ENCODE data around the gene CADPS2.

Gene CADPS2

GRCh38 chr7:122312789-122313188, 573.5 kb downstream of the CADPS2 start:
- no peak for TF ChIP-seq PATZ1 (CRISPR knock-in tag; IDR thresholded peaks at IDR 0.05; ENCODE audit: borderline replicate concordance)
- no peak for TF ChIP-seq ZNF565 (CRISPR knock-in tag; conservative IDR thresholded peaks at IDR 0.05; ENCODE audit: low read depth)
- TF ChIP-seq TCF4 (CRISPR knock-in tag; IDR thresholded peaks at IDR 0.05; ENCODE audit: borderline replicate concordance): no peak
- no peak for ATAC-seq

GRCh38 chr7:122311734-122312450, 574.4 kb downstream of the CADPS2 start:
- no peak for ATAC-seq
- TF ChIP-seq POU6F1 (CRISPR knock-in tag; IDR thresholded peaks at IDR 0.05; ENCODE audit: borderline replicate concordance, low read depth) (no peak), TSHZ2 (CRISPR knock-in tag; IDR thresholded peaks at IDR 0.05) (no peak), CREB5 (CRISPR knock-in tag; IDR thresholded peaks at IDR 0.05; ENCODE audit: low read depth) (no peak), PATZ1 (CRISPR knock-in tag; IDR thresholded peaks at IDR 0.05; ENCODE audit: borderline replicate concordance) (no peak), ESRRG (CRISPR knock-in tag; IDR thresholded peaks at IDR 0.05) (no peak), ISL1 (CRISPR knock-in tag; IDR thresholded peaks at IDR 0.05) (no peak)

GRCh38 chr7:122311050-122311700, 575.1 kb downstream of the CADPS2 start:
- TF ChIP-seq CREB5 (CRISPR knock-in tag; IDR thresholded peaks at IDR 0.05; ENCODE audit: low read depth): no peak
- no peak for TF ChIP-seq ZFP30 (CRISPR knock-in tag; IDR thresholded peaks at IDR 0.05)
- TF ChIP-seq TOX (CRISPR knock-in tag; IDR thresholded peaks at IDR 0.05; ENCODE audit: borderline replicate concordance): no peak
- no peak for TF ChIP-seq ZFP3 (CRISPR knock-in tag; IDR thresholded peaks at IDR 0.05)
- no peak for TF ChIP-seq ZNF70 (CRISPR knock-in tag; IDR thresholded peaks at IDR 0.05)
- TF ChIP-seq ARNTL (CRISPR knock-in tag; IDR thresholded peaks at IDR 0.05; ENCODE audit: borderline replicate concordance, low read depth): no peak
- no peak for TF ChIP-seq CSDC2 (CRISPR knock-in tag; IDR thresholded peaks at IDR 0.05)
- no peak for TF ChIP-seq ISL1 (CRISPR knock-in tag; IDR thresholded peaks at IDR 0.05)
- no peak for TF ChIP-seq CSRNP3 (CRISPR knock-in tag; IDR thresholded peaks at IDR 0.05)
- TF ChIP-seq PATZ1 (CRISPR knock-in tag; IDR thresholded peaks at IDR 0.05; ENCODE audit: borderline replicate concordance): no peak
- no peak for TF ChIP-seq POU6F1 (CRISPR knock-in tag; IDR thresholded peaks at IDR 0.05; ENCODE audit: borderline replicate concordance, low read depth)
- TF ChIP-seq ZC3H10 (CRISPR knock-in tag; IDR thresholded peaks at IDR 0.05): no peak
- peak; percentile 19; the same call in 1 of the 3 replicates for ATAC-seq

Data from SK-N-SH treated with all-trans-retinoic acid at 6 μM for 48 hours (cell line).